Epithelial cell of prostate (primary cell): ENCODE results near the gene BYSL.

Source experiments
- DNase-seq: peaks from one replicate; pipeline ENCODE4 v3.0.0-alpha.2; 2011; ENCODE audit warnings: low read depth, low spot score
- H3K27ac ChIP-seq: fragments of 450-650 bp; 2 replicates; pipeline ENCODE4 v1.5.1; 2017; ENCODE audit warnings: mild to moderate bottlenecking

The BYSL gene

GRCh38 chr6:41967312-41968287 is 46.3 kb downstream of the BYSL start:
- H3K27ac ChIP-seq: peak overlapping the region; percentile 66
- DNase-seq: peak; percentile 45

- no peak for DNase-seq
- no peak overlapping the region for H3K27ac ChIP-seq
These were observed 49.1 kb downstream of the BYSL start for GRCh38 chr6:41970436-41970846.

GRCh38 chr6:41972826-41973225 is 51.5 kb downstream of the BYSL start:
- no peak overlapping the region for H3K27ac ChIP-seq
- DNase-seq: no peak

GRCh38 chr6:41974281-41974825 is 53.1 kb downstream of the BYSL start:
- H3K27ac ChIP-seq: no peak overlapping the region
- DNase-seq: no peak

- no peak overlapping the region for H3K27ac ChIP-seq
These were observed 54.0 kb downstream of the BYSL start for GRCh38 chr6:41975276-41975675.

GRCh38 chr6:41976794-41977484 is 55.6 kb downstream of the BYSL start:
- DNase-seq: no peak
- H3K27ac ChIP-seq: no peak overlapping the region

More at GRCh38 chr6:41975276-41975675, 54.0 kb downstream of the BYSL start:
- DNase-seq: no peak
